CD4-positive, alpha-beta T cell treated with Interleukin-12 subunit alpha and Interleukin-12 subunit beta, for 1 hour (primary cell): ENCODE data around the gene ANKRD55.
A peak's percentile ranks its signal among the peaks of the same experiment; 100 is the strongest.
"Not testable (repeated sequence)": the region's sequence is repeated elsewhere in the genome, so short reads cannot be mapped to it uniquely, and the experiment has no call there.

ENCODE experiments used
- DNase-seq: peaks from one replicate; pipeline ENCODE4 v3.0.0-alpha.2; 2020

The ANKRD55 gene

DNA sequence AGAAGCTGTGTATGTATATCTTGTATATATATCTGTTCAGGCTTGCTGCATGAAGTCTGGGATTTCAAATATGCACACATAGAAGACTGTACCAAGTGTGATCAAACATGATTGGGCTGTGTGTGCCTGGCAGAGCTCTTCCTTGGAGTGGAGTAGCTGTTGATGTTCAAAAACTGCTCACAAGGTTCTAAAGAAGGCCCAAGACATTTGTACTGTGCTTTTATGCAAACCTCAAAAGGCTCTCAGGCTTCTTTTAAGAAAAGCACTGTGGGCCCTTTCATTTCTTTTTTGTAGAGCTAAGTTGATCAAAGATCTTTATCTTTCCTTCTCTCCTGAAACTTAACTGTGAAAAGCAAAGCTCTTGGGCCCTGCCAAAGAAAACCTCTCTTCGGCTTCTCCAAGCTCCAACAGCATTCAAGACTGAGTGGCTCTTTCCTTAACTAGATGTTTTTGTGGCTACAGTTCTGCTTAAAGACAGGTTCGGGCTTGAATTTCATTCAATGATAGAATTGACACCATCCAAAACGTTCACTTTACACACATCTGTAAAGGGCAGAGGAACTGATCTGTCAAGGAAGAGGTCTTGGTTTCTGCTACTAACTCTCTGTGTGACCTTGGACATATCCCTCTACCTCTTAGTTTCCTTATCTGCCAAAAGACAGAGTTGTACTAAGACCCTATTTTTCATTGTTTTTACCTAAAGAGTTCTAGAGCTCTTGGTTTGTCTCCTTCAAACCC, 132.5 kb downstream of the ANKRD55 start:
- no peak for DNase-seq

DNA sequence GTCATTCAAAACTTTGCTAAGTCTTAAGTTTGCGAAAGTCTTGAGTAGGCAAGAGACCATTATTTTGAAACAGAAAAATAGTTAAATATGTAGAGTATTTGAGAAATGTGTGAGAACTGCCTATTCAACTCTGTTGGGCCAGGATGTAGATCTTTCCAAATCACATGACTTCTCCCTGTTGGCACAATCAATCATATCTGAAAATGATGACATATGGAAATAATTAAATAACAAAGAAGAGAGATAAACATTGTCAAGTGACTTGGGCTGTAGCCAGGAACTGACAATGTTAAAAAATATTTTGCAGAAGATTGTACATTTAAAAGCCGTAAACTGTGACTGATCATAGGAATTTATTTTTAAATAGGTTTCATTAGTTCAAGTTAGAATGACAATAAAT, 133.8 kb downstream of the ANKRD55 start:
- no peak for DNase-seq

DNA sequence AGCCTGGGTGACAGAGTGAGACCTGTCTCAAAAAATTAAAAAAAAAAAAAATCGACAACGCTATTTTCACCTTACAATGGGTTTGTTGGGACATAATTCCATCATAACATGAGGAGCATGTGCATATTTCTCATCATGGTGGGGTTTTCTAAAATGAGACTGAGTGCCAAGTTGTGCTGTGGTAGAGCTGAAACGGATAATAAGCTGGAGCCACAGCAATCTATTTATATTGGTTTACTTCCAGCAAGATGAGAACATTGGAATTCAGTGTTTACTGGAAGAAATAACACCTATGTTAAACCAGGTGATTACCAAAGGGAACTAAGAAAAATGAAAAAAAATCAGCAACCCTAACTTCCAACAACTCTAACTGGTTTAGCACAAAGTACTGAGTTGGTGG, 136.1 kb downstream of the ANKRD55 start:
- no peak for DNase-seq

DNA sequence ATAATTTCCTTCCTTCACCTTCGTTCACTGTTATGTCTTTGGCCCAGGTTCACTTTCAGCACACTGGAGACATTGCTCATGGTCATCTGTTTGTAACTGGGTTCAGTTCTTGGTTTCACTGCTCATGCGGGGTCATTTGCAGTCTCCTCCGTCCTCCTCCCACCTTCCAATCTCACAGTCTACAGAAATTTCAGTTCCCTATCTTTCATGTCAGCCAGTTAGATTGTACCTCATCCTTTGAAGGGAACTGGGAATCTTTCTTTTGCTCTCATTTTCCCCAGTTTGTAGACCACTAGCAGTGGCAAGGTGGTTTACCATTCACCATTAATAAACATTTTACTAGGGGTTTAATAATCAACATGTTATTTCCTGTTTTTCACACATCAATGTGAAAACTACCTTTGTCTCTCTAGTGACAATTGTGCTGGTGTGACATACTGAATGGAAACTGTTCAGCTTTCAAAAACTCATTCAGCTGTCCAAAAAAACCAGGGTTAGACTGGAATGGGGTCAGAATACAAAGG, 137.5 kb downstream of the ANKRD55 start:
- no peak for DNase-seq

DNA sequence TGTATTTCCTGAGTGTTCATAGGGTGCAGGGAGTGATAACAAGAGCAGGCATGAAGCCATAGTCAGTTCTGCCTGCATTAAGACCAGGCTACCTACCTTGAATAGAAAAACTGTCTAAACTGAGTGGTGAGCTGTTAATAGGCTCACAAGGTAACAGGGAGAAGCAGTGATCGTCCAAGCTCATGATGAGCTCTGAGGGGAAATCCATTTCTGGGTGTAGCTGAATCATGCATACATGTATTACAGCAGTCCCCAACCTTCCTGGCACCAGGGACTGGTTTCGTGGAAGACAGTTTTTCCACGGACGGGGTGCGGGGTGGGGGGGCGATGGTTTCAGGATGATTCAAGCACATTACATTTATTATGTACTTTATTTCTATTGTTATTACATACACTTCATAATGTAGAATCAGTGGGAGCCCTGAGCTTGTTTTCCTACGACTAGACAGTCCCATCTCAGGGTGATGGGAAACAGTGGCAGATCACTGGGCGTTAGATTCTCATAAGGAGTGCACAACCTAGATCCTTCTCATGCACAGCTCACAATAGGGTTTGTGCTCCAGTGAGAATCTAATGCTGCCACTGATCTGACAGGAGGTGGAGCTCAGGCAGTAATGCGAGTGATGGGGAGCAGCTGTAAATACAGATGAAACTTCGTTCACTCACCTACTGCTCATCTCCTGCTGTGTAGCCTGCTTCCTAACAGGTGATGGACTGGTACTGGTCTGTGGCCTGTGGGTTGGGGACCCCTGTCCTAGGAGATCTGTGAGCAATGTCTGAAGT, 138.4 kb downstream of the ANKRD55 start:
- DNase-seq: peak; percentile 27

DNA sequence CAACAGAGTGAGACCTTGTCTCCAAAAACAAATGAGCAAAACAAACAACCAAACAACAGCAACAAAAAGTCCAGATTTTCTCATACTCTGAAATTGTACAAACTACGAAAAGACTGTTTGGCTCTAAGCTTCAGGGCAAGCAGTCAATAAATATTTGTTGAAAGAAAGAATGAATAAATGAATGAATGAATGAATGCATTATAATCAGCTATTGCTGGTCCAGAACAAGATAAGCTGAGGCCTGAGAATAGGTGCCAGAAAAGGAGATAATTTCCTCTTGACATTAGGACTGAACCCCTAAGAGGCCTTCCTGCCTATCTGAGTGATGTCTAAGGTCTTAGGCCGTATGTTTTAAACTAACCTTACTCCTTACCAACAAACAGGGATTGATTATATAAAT, 139.2 kb downstream of the ANKRD55 start:
- no peak for DNase-seq

DNA sequence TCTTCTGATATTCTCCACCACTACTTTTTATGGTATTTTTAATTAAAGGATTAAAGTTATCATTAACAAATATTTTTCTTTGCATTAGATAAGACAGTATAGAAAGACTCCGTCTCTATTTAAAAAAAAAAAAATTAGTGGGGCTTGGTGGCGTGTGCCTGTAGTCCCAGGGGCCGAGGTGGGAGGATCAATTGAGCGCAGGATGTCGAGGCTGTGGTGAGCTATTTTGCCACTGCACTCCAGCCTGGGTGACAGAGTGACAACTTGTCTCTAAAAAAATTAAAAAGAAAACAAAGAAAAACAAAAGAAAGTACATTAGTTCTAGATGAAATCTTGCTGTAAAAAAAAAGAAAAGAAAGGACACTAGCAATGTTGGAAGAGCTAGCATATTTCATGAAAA, 141.0 kb downstream of the ANKRD55 start:
- no peak for DNase-seq

DNA sequence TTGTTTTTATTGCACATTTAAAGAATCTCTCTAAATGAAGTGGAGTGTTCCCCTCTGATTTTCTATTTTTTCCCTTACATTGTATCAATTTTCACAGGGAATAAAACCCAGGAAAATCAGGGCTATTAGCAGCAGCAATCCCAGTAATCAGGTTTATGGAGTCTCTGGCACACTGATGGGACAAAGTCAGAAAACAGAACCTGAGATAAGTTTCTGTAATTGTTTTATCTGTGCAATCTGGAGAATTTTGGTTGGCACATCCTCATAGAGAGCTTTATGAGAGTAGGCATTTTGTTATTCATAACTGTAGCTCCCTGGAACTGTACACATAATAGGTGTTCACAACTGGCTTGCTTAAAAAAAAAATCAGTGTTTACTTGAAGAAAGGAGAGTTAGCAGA, 141.5 kb downstream of the ANKRD55 start:
- DNase-seq: no peak

DNA sequence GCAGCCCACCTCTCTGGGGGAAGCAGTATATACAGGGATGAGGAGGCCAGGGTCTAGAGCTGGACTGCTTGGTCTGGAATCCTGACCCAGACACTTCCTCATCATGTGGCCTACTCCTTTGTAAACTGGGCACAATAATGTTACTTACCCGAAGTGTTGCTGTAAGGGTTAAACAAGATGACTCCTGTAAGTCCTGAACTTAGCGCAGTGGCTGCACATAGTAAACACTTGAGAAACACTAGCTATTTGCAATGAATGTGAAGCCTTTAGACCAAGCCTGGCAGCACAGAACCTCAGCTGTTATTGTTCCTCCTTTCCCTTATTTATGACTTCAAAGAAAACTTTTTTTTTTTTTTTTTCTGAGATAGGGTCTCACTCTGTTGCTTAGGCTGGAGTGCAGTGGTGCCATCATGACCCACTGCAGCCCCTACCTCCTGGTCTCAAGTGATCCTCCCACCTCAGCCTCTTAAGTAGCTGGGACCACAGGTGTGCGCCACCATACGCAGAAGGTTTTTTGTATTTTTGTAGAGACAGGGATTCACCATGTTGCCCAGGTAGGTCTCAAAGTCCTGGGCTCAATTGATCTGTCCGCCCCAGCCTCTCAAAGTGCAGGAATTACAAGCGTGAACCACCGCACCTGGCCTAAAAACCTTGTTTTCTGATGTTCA, 142.2 kb downstream of the ANKRD55 start:
- DNase-seq: no peak

DNA sequence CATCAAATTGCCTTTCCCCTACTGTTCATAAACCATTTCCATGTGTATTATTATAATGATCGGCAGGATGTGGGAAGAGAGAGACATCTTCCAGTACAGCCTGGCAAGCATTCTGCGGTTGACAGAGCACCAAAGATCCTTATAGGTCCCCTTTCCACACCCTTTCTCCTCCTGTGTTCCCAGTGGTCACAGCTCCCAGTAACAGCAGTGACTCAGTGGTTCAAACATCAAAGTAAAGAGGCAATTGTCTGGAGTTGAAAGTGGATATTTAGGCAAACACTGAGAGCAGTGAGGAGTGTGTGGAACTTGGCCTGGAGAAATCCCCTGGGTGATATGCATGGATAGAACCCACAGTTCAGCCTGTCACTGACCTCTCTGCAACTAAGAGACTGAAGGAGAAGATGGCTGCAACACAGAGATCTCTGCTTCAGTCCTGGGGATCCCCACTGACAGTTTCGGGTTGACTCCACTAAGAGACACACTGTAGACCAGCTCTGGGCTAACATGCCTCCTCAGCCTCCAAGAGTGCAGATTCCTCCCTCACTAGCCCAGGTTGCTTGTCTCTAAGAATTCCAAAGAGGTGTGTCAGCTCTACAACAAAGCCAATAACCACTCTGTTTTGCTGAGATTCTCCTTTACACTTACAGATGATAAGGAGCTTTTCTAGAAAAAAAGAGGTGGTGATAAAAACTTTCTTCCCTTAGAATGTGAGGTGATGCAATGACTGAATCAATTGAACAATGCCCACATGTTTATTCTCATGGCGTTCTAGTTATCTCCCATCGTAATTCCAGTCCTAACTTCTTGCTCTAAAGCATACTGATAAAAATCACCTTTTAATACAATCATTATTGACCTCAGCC, 143.9 kb downstream of the ANKRD55 start:
- DNase-seq: no peak

DNA sequence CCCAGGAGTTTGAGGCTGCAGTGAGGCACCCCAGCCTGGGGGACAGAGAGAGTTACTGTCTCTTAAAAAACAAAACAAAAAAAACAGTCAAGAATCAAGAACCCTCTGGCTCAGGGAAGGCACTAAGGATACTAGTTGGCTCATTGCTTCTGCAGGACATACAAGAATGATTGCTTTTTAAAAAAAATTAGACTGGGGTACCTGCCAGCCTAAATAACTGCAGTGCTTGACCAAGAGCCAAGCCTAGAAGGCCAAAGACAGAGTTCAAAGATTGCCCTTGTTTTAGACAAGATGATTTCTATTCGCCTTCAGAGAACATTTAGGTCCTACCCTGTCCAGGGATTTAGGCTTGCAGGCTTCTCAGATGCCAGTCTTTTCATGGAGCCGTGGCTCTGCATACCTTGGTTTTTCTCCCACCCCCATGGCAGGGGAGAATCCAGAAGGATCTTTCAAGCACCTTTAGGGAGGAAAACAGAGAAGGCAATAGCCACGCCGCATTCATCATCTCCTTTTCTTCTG, 144.6 kb downstream of the ANKRD55 start:
- DNase-seq: no peak

DNA sequence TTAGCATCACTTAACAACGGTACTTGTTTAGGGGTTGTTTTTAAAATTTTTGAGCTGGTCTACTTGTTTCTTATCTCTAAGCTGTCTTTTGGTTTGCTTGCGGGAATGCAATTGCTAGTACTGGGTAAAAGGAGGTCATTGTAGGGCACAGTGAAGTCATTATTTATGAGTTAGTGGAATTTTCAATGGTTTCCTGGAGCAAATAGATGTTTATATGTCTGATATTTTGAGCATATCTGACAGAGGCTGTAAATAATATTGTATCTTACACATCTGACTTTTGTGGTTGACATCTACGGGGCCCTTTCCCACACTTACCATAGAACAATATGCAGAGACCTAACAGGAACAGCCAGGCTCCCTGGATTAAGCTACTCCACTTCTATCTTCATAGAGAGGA, 147.9 kb downstream of the ANKRD55 start:
- no peak for DNase-seq

DNA sequence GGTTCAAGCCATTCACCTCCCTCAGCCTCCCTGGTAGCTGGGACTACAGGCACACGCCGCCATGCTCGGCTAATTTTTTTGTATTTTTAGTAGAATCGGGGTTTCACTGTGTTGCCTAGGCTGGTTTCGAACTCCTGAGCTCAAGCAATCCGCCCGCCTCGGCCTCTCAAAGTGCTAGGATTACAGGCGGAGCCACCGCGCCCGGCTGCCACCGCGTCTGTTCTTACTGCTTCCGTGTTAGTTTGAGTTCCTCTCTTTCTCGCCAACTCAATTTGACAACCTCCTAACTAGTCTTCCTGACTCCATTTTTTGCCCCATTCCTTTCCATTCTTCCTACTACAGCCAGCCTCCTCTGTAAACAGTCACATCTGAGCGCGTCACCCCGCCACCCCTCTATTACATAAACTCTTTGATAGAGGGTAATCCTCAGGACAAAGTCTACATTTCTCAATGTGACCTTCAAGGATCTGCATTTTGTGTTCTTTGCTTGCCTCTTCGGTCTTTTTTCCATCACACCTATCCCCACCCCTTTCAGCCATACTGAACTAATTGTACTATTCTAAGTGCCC, 149.8 kb downstream of the ANKRD55 start:
- DNase-seq: no peak

DNA sequence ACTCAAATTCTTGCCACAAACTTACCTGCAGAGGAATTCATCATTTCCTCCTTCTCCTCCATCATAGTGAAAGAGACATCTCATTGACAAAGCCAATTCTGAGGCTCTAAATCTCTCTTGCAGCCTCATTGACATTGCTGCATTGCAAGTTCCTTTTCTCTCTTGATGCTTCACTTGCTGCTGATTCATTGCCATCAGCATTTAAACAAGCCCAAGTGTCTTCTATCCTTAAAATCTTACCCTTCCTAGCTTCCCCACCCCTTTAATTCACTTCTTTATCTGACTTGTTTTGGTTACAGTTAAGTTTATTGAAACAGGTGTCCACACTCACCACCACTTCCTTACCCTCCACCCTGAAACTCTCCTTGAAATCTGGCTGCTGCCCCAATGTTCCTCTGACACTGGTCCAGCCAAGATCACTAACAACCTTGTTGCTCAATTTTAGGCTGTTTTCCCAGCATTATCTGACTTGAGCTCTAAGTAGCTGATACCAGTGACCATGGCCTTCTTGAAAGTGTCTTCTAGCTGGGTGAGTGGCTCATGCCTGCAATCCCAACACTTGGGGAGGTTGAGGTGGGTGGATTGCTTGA, 152.0 kb downstream of the ANKRD55 start:
- DNase-seq: peak; percentile 34

DNA sequence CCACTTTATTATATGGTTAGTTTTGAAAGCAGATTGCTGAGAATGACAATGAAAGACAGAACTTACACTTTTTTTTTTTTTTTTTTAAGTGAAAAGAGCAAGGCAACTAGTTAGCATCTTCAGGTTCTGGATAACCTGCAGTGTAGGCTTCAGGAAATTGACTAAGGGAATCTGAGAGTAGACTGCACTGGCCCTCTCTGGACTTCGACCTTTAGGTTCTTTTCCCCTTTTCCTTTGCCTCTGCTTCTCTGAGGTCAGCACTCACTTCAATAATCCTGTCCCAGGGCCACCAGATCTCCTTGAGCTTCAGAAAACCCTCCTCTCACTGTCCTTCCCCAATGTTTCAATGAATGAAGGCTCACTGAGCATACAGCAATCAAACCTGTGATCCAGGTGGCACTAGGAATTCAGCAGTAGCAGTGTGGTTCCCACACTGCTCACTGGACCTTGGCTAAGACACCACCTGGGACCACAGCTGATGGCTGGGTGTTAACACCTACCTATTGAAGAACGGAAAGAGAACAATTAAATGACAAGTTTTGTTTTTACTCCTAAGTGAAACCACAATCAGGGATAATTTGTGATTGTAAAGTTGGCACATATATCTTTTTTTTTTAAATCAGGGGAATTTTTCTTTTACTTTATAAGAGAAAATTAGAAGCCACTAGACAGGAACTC, 152.6 kb downstream of the ANKRD55 start:
- DNase-seq: no peak

DNA sequence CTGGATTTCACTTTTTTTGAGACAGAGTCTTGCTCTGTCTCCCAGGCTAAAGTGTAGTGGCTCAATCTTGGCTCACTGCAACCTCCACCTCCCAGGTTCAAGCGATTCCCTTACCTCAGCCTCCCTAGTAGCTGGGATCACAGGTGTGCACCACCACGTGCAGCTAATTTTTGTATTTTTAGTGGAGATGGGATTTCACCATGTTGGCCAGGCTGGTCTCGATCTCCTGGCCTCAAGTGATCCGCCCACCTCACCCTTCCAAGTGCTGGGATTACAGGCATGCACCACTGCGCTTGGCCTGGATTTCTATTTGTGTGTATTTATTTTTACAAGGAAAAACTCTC, 154.0 kb downstream of the ANKRD55 start:
- not testable (repeated sequence) for DNase-seq

DNA sequence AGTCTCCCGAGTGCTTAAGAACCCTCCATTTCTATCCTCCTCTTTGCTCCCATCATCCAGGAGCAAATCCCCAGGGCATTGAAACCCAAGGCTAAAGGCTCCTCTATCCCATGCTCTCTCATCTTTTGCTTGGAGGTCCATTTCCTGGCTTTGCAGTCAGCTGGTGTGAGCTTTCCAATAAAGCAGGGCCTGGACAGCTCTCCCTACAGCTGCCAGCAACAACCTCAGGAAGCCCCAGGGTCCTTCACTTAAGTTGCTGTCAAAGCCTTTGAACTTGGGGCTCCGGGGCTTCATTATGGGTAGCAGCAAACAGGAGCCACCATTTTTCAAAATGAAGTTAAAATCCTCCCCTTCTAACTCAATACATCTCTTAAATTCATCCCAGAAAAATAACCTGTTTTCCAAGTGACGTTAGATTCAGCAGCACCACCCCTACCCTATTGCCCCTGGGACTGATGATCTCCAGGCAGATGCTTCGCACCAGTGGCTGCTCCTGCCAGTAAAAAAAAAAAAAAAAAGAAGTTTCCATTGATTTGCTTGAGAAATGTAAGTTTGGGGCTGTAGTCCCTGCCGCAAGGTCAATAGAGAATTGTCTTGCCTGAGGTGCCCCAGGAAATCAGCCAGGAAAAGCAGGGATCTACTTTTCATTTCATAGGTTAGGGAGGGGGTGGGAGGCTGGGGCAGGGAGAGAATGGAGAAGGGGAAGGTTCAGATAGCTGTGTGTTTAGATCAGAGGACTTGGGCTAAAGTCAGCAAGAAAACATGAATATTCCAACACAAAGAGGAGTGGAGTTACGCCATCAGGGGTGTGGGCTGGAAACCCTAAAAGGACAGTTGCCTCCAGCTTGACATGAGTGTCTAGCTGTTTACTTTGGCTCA, 154.6 kb downstream of the ANKRD55 start:
- no peak for DNase-seq

DNA sequence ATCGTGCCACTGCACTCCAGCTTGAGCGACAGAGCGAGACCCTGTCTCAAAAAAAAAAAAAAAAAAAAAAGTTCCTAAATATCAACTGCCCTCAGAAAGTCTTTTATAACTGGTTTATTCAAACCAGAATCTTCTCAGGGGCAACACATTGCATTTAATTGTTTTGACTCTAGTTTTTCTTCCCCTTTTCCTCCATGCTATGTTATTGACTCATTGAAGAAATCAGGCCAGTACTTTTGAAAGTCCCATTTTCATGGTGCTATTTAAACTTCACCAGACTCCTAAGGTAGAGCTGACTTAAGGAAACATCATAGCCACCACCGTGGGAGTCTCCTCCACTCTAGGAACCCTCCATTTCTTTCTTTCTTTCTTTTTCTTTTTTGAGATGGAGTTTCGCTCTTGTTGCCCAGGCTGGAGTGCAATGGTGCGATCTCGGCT, 155.3 kb downstream of the ANKRD55 start:
- DNase-seq: no peak

DNA sequence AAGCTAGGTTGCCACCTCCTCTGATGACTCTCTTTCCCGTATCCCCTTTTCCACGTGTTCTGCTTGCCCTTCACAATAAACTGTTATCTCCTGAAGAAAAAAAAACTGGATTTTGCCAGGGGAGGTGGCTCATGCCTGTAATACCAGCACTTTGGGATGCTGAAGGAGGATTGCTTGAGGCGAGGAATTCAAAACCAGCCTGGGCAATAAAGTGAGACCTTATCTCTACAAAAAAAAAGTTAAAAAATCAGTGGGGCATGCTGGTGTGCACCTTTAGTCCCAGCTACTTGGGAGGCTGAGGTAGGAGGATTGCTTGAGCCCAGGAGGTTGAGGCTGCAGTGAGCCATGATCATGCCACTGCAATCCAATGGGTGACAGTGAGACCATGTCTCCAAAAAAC, 156.6 kb downstream of the ANKRD55 start:
- no peak for DNase-seq

DNA sequence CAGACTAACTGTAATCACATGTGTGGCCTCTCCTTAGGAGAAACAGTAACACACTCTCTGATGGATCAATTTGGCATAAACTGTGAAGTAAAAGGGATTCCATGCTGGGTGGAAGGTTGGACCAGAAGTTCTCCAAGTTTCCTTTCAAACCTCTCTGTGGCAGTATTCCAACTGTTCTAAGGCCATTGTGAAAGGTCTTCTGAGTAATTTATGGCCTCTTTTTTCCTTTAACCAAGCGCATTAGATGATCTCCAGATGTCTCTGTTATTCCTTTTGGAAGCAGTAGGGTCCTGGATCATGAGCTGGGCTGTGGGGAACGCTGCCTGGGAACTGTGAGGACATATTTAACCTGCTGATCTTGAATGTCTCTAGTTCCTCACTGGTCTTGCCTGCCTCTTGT, 157.8 kb downstream of the ANKRD55 start:
- DNase-seq: no peak
